RWPE1 (cell line): ENCODE results near the gene GGA2.
A peak's percentile ranks its signal among the peaks of the same experiment; 100 is the strongest.
"Not testable (repeated sequence)": the region's sequence is repeated elsewhere in the genome, so short reads cannot be mapped to it uniquely, and the experiment has no call there.

Source experiments
- CTCF ChIA-PET: fragments of 350-600 bp; sonication (Branson Sonifier 250); formaldehyde crosslinking; extraction: SDS; loops from one replicate; lab custom pipeline; 2021; lab: Yijun Ruan, JAX
- POLR2A ChIA-PET: fragments of 400-600 bp; formaldehyde crosslinking; extraction: SDS; loops from one replicate; lab custom pipeline; 2020; ENCODE audit warnings: antibody characterized with exemption; ENCODE audit not compliant: low non-redundant PET; lab: Yijun Ruan, JAX
- DNase-seq: peaks from one replicate; pipeline ENCODE4 v3.0.0; 2012; ENCODE audit warnings: low spot score
- H3K27ac ChIP-seq: fragments of 450-650 bp; 2 replicates; pipeline ENCODE4 v1.5.1; 2017
- CTCF ChIP-seq: fragments of 450-650 bp; conservative IDR thresholded peaks from 2 replicates; pipeline ENCODE4 v1.5.1; 2017; ENCODE audit warnings: low read depth, mild to moderate bottlenecking

GGA2 gene

GRCh38 chr16:23549938-23550337 lies 39.6 kb upstream of the GGA2 start:
- TF ChIP-seq CTCF, result no peak
- POLR2A ChIA-PET, result interaction anchor here (0.5 kb wide), 1 partner anchor 39 kb away, joined by 3 read pairs; no protein-coding TSS in a partner anchor

GRCh38 chr16:23544436-23544835 lies 34.1 kb upstream of the GGA2 start:
- no peak for TF ChIP-seq CTCF
- DNase-seq, result no peak
- POLR2A ChIA-PET, result no interaction called here
- H3K27ac ChIP-seq, result no peak overlapping the region
- CTCF ChIA-PET, result interaction anchor here (0.7 to 0.8 kb wide), 2 partner anchors 10 to 135 kb away, joined by 3 to 8 read pairs; no protein-coding TSS in a partner anchor

More at GRCh38 chr16:23549938-23550337, 39.6 kb upstream of the GGA2 start:
- H3K27ac ChIP-seq, result no peak overlapping the region
- CTCF ChIA-PET, result no interaction called here
- DNase-seq, result no peak

- CTCF ChIA-PET, result interaction anchor here (0.6 kb wide), 1 partner anchor 15 kb away, joined by 3 read pairs; no protein-coding TSS in a partner anchor
Measured at GRCh38 chr16:23540817-23541178, 30.5 kb upstream of the GGA2 start.

GRCh38 chr16:23539984-23540816 lies 29.9 kb upstream of the GGA2 start:
- CTCF ChIA-PET, result interaction anchor here (0.6 to 0.7 kb wide), 2 partner anchors 16 to 133 kb away, joined by 4 read pairs; no protein-coding TSS in a partner anchor
- H3K27ac ChIP-seq, result peak overlapping the region; percentile 25; the same call in 1 of the 2 replicates
- no peak for TF ChIP-seq CTCF
- no peak for DNase-seq
- POLR2A ChIA-PET, result no interaction called here

More at GRCh38 chr16:23540817-23541178, 30.5 kb upstream of the GGA2 start:
- DNase-seq, H3K27ac ChIP-seq, POLR2A ChIA-PET: not testable (repeated sequence)

- no peak for DNase-seq
- CTCF ChIA-PET, result interaction anchor here (0.5 to 0.6 kb wide), 2 partner anchors 53 to 961 kb away, joined by 3 read pairs; no protein-coding TSS in a partner anchor
- POLR2A ChIA-PET, result no interaction called here
- peak overlapping the region; percentile 59 for H3K27ac ChIP-seq
- no peak for TF ChIP-seq CTCF
Measured at GRCh38 chr16:23538919-23539278, 28.6 kb upstream of the GGA2 start.

GRCh38 chr16:23537390-23537789 lies 27.1 kb upstream of the GGA2 start:
- ChIA-PET POLR2A (interaction anchor here (0.8 kb wide), 1 partner anchor 13 kb away, joined by 3 read pairs; no protein-coding TSS in a partner anchor), CTCF (no interaction called here)
- no peak overlapping the region for H3K27ac ChIP-seq
- TF ChIP-seq CTCF, result no peak
- DNase-seq, result no peak

- no peak for TF ChIP-seq CTCF
- ChIA-PET CTCF (interaction anchor here (0.5 kb wide), 1 partner anchor 103 kb away, joined by 4 read pairs; no protein-coding TSS in a partner anchor), POLR2A (no interaction called here)
- no peak for DNase-seq
- H3K27ac ChIP-seq, result peak overlapping the region; percentile 58
Measured at GRCh38 chr16:23535901-23536300, 25.6 kb upstream of the GGA2 start.
